SU-DHL-6 (cell line): ENCODE results near the gene VAT1L.

Source experiments
- H2AFZ ChIP-seq: fragments of 200-600 bp; sonication (generic); 2 replicates; pipeline ENCODE4 v1.6.1; 2014; ENCODE audit warnings: low read depth, mild to moderate bottlenecking, moderate library complexity, mixed read lengths, antibody characterized with exemption, low read length; ENCODE audit not compliant: severe bottlenecking
- H3F3A ChIP-seq: fragments of 200-600 bp; shearing (Covaris generic); 2 replicates; pipeline ENCODE4 v1.6.0; 2016; ENCODE audit warnings: antibody characterized with exemption, mild to moderate bottlenecking; ENCODE audit not compliant: insufficient read depth
- H3K27ac ChIP-seq: fragments of 200-600 bp; sonication (generic); 2 replicates; pipeline ENCODE4 v1.5.1; 2016; ENCODE audit warnings: low read depth, mild to moderate bottlenecking, low read length, moderate library complexity, mixed read lengths
- H3K27me3 ChIP-seq: fragments of 200-600 bp; sonication (generic), shearing (Covaris generic); 2 replicates; pipeline ENCODE4 v1.6.0; 2014; ENCODE audit warnings: mild to moderate bottlenecking, low read length
- H3K36me3 ChIP-seq: fragments of 200-600 bp; sonication (generic); 2 replicates; pipeline ENCODE4 v1.6.1; 2014; ENCODE audit warnings: mild to moderate bottlenecking, low read length, mixed read lengths
- H3K4me2 ChIP-seq: fragments of 300-600, 200-600 bp; shearing (Covaris generic), sonication (generic); 2 replicates; pipeline ENCODE4 v1.6.0; 2014; ENCODE audit warnings: low read length, low read depth, mild to moderate bottlenecking; ENCODE audit not compliant: poor library complexity, severe bottlenecking
- H3K4me3 ChIP-seq: fragments of 200-600 bp; sonication (generic); 2 replicates; pipeline ENCODE4 v1.5.1; 2014; ENCODE audit warnings: antibody characterized with exemption, low read length, mild to moderate bottlenecking, mixed read lengths; ENCODE audit not compliant: insufficient read depth, poor library complexity, severe bottlenecking
- H3K79me2 ChIP-seq: fragments of 200-600 bp; sonication (generic); 2 replicates; pipeline ENCODE4 v1.6.1; 2014; ENCODE audit warnings: mild to moderate bottlenecking, low read length, moderate library complexity; ENCODE audit not compliant: insufficient read depth
- H3K9ac ChIP-seq: fragments of 200-600 bp; sonication (generic); 2 replicates; pipeline ENCODE4 v1.7.0; 2014; ENCODE audit warnings: mild to moderate bottlenecking, low read length
- H3K9me2 ChIP-seq: fragments of 200-600 bp; sonication (generic); replicated peaks from 2 replicates; pipeline ENCODE4 v1.6.1; 2014; ENCODE audit warnings: low read length; ENCODE audit not compliant: insufficient read depth
- H3K9me3 ChIP-seq: fragments of 200-600 bp; sonication (generic); 2 replicates; pipeline ENCODE4 v1.6.1; 2014; ENCODE audit warnings: low read length, mixed read lengths; ENCODE audit not compliant: insufficient read depth
- H4K20me1 ChIP-seq: fragments of 200-600 bp; sonication (generic); 2 replicates; pipeline ENCODE4 v1.6.1; 2014; ENCODE audit warnings: low read depth, mild to moderate bottlenecking, antibody characterized with exemption, low read length, moderate library complexity, mixed read lengths
- CTCF ChIP-seq: fragments of 200-600 bp; sonication (generic); IDR thresholded peaks from one replicate; pipeline ENCODE4 v1.5.1; 2017; ENCODE audit warnings: antibody characterized with exemption, mild to moderate bottlenecking, low read length, moderate library complexity; ENCODE audit not compliant: insufficient read depth, poor library complexity, severe bottlenecking
- EZH2phosphoT487 ChIP-seq: fragments of 200-600 bp; sonication (generic), shearing (Covaris generic); conservative IDR thresholded peaks from 2 replicates; pipeline ENCODE4 v1.6.1; 2018; ENCODE audit warnings: mild to moderate bottlenecking, antibody characterized with exemption, low read length, moderate library complexity, mixed read lengths

VAT1L gene

GRCh38 chr16:77971306-77972061 lies 183.1 kb downstream of the VAT1L start:
- Histone ChIP-seq H3K79me2 (no peaks in the 10 kb centered on the region), H3F3A (no peaks in the 10 kb centered on the region), H3K9ac (no peak overlapping the region), H3K9me2 (no peaks in the 10 kb centered on the region), H3K9me3 (no peaks in the 10 kb centered on the region), H3K27ac (no peak overlapping the region), H2AFZ (no peak overlapping the region), H3K36me3 (no peaks in the 10 kb centered on the region), H3K4me3 (no peak overlapping the region), H3K27me3 (no peaks in the 10 kb centered on the region), H4K20me1 (no peaks in the 10 kb centered on the region), H3K4me2 (no peak overlapping the region)
- TF ChIP-seq EZH2phosphoT487, result no peak
- peak; percentile 54 for TF ChIP-seq CTCF

- Histone ChIP-seq H3K4me3 (no peak overlapping the region), H3K27me3 (no peaks in the 10 kb centered on the region), H3K79me2 (no peaks in the 10 kb centered on the region), H3K27ac (no peak overlapping the region), H3K4me2 (no peak overlapping the region), H3K9ac (no peak overlapping the region), H2AFZ (no peak overlapping the region), H3F3A (no peaks in the 10 kb centered on the region), H3K36me3 (no peaks in the 10 kb centered on the region), H3K9me3 (no peaks in the 10 kb centered on the region), H4K20me1 (no peaks in the 10 kb centered on the region), H3K9me2 (no peaks in the 10 kb centered on the region)
- no peak for TF ChIP-seq EZH2phosphoT487
- TF ChIP-seq CTCF, result no peak
Measured at GRCh38 chr16:77972062-77972392, 183.7 kb downstream of the VAT1L start.

DNA sequence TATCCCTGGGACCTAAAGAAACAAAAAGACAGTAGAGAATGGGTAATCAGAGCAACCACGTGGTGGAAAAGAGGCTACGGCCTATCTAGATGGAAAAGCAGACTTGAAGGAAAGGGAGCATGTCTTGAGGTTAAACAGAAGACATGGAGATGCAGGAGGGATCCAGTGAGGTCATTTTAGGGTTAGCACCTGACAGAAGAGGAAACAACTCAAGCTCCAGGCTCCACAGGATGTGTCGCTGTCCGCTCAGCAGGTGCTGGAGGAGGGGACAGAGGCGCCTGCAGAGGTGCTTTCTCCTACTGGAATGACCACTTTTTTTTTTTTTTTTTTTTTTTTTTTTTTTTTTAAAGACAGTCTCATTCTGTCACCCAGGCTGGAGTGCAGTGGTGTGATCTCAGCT lies 186.5 kb downstream of the VAT1L start:
- TF ChIP-seq CTCF (no peak), EZH2phosphoT487 (no peak)
- H2AFZ ChIP-seq, result no peak overlapping the region

More for the DNA sequence above, 186.5 kb downstream of the VAT1L start:
- H3K27ac ChIP-seq, result no peak overlapping the region
- no peaks in the 10 kb centered on the region for H3K9me3 ChIP-seq
- H3K79me2 ChIP-seq, result no peaks in the 10 kb centered on the region
- no peaks in the 10 kb centered on the region for H3F3A ChIP-seq
- H3K9ac ChIP-seq, result no peak overlapping the region
- no peaks in the 10 kb centered on the region for H3K27me3 ChIP-seq
- no peaks in the 10 kb centered on the region for H4K20me1 ChIP-seq
- no peak overlapping the region for H3K4me3 ChIP-seq
- no peaks in the 10 kb centered on the region for H3K9me2 ChIP-seq
- no peaks in the 10 kb centered on the region for H3K36me3 ChIP-seq
- H3K4me2 ChIP-seq, result no peak overlapping the region
